ENCODE results near the gene MCRIP1.

DNA sequence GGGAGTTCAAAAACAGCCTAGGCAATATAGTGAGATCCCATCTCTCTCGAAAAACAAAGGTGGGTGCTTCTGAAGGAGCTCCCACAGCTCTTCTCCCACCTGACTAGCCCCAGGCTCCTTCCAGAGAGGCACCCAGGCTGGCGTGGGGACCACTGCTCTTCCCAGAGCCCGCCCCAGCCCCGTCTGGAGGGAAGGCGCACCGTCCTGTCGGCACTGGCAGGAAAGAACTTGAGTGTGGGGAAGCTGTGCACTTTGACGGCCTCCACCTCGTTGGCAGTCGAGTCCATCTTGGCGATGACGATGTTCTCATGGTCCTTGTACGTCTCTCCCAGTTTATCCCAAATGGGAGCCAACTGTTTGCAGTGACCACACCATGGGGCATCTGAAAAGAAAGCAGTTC lies 12.3 kb upstream of the MCRIP1 start:
- TF ChIP-seq, protein P1, sequence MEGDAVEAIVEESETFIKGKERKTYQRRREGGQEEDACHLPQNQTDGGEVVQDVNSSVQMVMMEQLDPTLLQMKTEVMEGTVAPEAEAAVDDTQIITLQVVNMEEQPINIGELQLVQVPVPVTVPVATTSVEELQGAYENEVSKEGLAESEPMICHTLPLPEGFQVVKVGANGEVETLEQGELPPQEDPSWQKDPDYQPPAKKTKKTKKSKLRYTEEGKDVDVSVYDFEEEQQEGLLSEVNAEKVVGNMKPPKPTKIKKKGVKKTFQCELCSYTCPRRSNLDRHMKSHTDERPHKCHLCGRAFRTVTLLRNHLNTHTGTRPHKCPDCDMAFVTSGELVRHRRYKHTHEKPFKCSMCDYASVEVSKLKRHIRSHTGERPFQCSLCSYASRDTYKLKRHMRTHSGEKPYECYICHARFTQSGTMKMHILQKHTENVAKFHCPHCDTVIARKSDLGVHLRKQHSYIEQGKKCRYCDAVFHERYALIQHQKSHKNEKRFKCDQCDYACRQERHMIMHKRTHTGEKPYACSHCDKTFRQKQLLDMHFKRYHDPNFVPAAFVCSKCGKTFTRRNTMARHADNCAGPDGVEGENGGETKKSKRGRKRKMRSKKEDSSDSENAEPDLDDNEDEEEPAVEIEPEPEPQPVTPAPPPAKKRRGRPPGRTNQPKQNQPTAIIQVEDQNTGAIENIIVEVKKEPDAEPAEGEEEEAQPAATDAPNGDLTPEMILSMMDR (conservative IDR thresholded peaks at IDR 0.05 in 1 of 2, IDR thresholded peaks at IDR 0.05 in 1 of 2; ENCODE audit: extremely low read depth in 1 of 2, insufficient read depth in 1 of 2, low read depth in 1 of 2, low read length in 2 of 2), result no peak
- no peak for TF ChIP-seq EZH2 (IDR thresholded peaks at IDR 0.05; ENCODE audit: borderline replicate concordance, low read length)

All from mammary epithelial cell (primary cell).